CD14-positive monocyte (primary cell): ENCODE data around the gene CDT1. TPM values are rescaled to one million over a fixed set of nuclear protein-coding genes. Genes with fewer than 3 reads are reported as not detected.
A peak's percentile ranks its signal among the peaks of the same experiment; 100 is the strongest.

Experiments used
- DNase-seq, 3 donors: peaks; one replicate each; pipeline ENCODE4 v3.0.0-alpha.2; 2011 to 2022
- H2AFZ ChIP-seq: 2 replicates; pipeline ENCODE4 v1.6.0; 2012; ENCODE audit warnings: mild to moderate bottlenecking, low read depth, low read length, inconsistent platforms; ENCODE audit not compliant: insufficient read depth, poor library complexity, severe bottlenecking
- H3K27ac ChIP-seq, 2 donors: 1 replicate in 1 of 2; 2 replicates in 1 of 2; pipeline ENCODE4 v1.5.1; 2012 to 2013; ENCODE audit warnings: low read length in 2 of 2, control low read depth in 1 of 2, inconsistent platforms in 1 of 2, low read depth in 1 of 2, mild to moderate bottlenecking in 1 of 2
- H3K27me3 ChIP-seq, 2 donors: one replicate each; pipeline versions ENCODE4 v1.6.0 to v1.6.1; 2011 to 2013; ENCODE audit warnings: low read length in 2 of 2; ENCODE audit not compliant: control insufficient read depth in 2 of 2, insufficient read depth in 2 of 2
- H3K36me3 ChIP-seq, 2 donors: replicated peaks in 1 of 2; 1 replicate in 1 of 2; 2 replicates in 1 of 2; pipeline versions ENCODE4 v1.5.1 to v1.6.1; 2012 to 2013; ENCODE audit warnings: low read length in 2 of 2, control low read depth in 1 of 2, inconsistent platforms in 1 of 2, mild to moderate bottlenecking in 1 of 2; ENCODE audit not compliant: insufficient read depth in 2 of 2, control insufficient read depth in 1 of 2
- H3K4me1 ChIP-seq, 2 donors: 1 replicate in 1 of 2; 2 replicates in 1 of 2; pipeline versions ENCODE4 v1.5.1 to v1.6.1; 2012 to 2013; ENCODE audit warnings: low read length in 2 of 2, control low read depth in 1 of 2, inconsistent platforms in 1 of 2, mild to moderate bottlenecking in 1 of 2, moderate library complexity in 1 of 2; ENCODE audit not compliant: insufficient read depth in 2 of 2, control insufficient read depth in 1 of 2
- H3K4me2 ChIP-seq: replicated peaks from 2 replicates; pipeline ENCODE3; 2012; ENCODE audit warnings: low read length, moderate library complexity, mild to moderate bottlenecking; ENCODE audit not compliant: poor library complexity, severe bottlenecking; ENCODE audit errors: extremely low read depth
- H3K4me3 ChIP-seq, 3 experiments: fragments of 200-600 bp in 1 of 3; sonication (generic) in 1 of 3; replicated peaks in 1 of 3; 1 replicate in 2 of 3; 2 replicates in 1 of 3; pipeline ENCODE4 v1.5.1; 2011 to 2013; ENCODE audit warnings: low read length in 3 of 3, mild to moderate bottlenecking in 3 of 3, control low read depth in 2 of 3, low read depth in 2 of 3, inconsistent platforms in 1 of 3, moderate library complexity in 1 of 3
- H3K79me2 ChIP-seq: 2 replicates; pipeline ENCODE4 v1.6.0; 2012; ENCODE audit warnings: mild to moderate bottlenecking, control low read depth, inconsistent platforms, low read length, moderate library complexity; ENCODE audit not compliant: insufficient read depth
- H3K9ac ChIP-seq: 2 replicates; pipeline ENCODE4 v1.6.0; 2017; ENCODE audit warnings: low read length, mild to moderate bottlenecking; ENCODE audit not compliant: insufficient read depth, poor library complexity, severe bottlenecking
- H3K9me3 ChIP-seq, 2 donors: replicated peaks in 1 of 2; 1 replicate in 1 of 2; 2 replicates in 1 of 2; pipeline versions ENCODE4 v1.5.1 to v1.6.1; 2012 to 2013; ENCODE audit warnings: low read length in 2 of 2, control low read depth in 1 of 2; ENCODE audit not compliant: control insufficient read depth in 1 of 2, insufficient read depth in 1 of 2
- H4K20me1 ChIP-seq: 2 replicates; pipeline ENCODE4 v1.6.0; 2012; ENCODE audit warnings: mild to moderate bottlenecking, low read length, control low read depth, moderate library complexity; ENCODE audit not compliant: insufficient read depth
- H3K27ac Mint-ChIP-seq, 7 donors: one replicate each; pipeline ENCODE4 v1.8.0; 2020; ENCODE audit warnings: mild to moderate bottlenecking in 7 of 7, mixed read lengths in 7 of 7, moderate library complexity in 6 of 7, inconsistent platforms in 2 of 7
- H3K27me3 Mint-ChIP-seq, 3 donors: one replicate each; pipeline ENCODE4 v1.8.0; 2021 to 2022; ENCODE audit warnings: low read depth in 3 of 3, mild to moderate bottlenecking in 3 of 3, mixed read lengths in 3 of 3, moderate library complexity in 3 of 3, inconsistent platforms in 1 of 3
- H3K36me3 Mint-ChIP-seq, 2 donors: one replicate each; pipeline ENCODE4 v1.8.0; 2020; ENCODE audit warnings: mixed read lengths in 2 of 2, inconsistent platforms in 1 of 2, mild to moderate bottlenecking in 1 of 2
- H3K4me1 Mint-ChIP-seq: one replicate; pipeline ENCODE4 v1.8.0; 2020; ENCODE audit warnings: mild to moderate bottlenecking, mixed read lengths
- H3K4me3 Mint-ChIP-seq, 2 donors: one replicate each; pipeline ENCODE4 v1.8.0; 2020; ENCODE audit warnings: mild to moderate bottlenecking in 2 of 2, mixed read lengths in 2 of 2, moderate library complexity in 1 of 2
- H3K9me3 Mint-ChIP-seq, 7 donors: one replicate each; pipeline ENCODE4 v1.8.0; 2020 to 2022; ENCODE audit warnings: mixed read lengths in 7 of 7, mild to moderate bottlenecking in 6 of 7, moderate library complexity in 6 of 7, inconsistent platforms in 2 of 7
- CTCF ChIP-seq: fragments of 200-600 bp; IDR thresholded peaks from one replicate; pipeline ENCODE4 v1.8.0; 2022; ENCODE audit warnings: antibody characterized with exemption, mild to moderate bottlenecking
- WGBS: methylation state at CpG from one replicate; pipeline ENCODE4 v1.1.5; 2013; ENCODE audit warnings: missing lambda C conversion rate; ENCODE audit not compliant: insufficient coverage; 5-methylcytosine and 5-hydroxymethylcytosine counted together
- intact Hi-C, 2 donors: fragments of 100-400 bp; cut with micrococcal nuclease; formaldehyde crosslinking; loops; one replicate each; pipeline versions ENCODE4 v1.15.0 to v1.15.1; 2023
- polyA plus RNA-seq, 3 donors: library from polyadenylated mRNA; depleted of rRNA in 1 of 3; unstranded in 2 of 3; stranded (reverse) in 1 of 3; fragments of 300-500 nt in 2 of 3; fragments of >200 nt in 1 of 3; fragmentation: Illumina TruSeq in 2 of 3; gene quantifications; 1 replicate in 2 of 3; 2 replicates in 1 of 3; pipeline ENCODE4 v1.2.3, GENCODE V29; 2012 to 2021

The CDT1 gene
- polyA plus RNA-seq, 3 donors, result 0.07 to 0.24 (median 0.16) TPM

DNA sequence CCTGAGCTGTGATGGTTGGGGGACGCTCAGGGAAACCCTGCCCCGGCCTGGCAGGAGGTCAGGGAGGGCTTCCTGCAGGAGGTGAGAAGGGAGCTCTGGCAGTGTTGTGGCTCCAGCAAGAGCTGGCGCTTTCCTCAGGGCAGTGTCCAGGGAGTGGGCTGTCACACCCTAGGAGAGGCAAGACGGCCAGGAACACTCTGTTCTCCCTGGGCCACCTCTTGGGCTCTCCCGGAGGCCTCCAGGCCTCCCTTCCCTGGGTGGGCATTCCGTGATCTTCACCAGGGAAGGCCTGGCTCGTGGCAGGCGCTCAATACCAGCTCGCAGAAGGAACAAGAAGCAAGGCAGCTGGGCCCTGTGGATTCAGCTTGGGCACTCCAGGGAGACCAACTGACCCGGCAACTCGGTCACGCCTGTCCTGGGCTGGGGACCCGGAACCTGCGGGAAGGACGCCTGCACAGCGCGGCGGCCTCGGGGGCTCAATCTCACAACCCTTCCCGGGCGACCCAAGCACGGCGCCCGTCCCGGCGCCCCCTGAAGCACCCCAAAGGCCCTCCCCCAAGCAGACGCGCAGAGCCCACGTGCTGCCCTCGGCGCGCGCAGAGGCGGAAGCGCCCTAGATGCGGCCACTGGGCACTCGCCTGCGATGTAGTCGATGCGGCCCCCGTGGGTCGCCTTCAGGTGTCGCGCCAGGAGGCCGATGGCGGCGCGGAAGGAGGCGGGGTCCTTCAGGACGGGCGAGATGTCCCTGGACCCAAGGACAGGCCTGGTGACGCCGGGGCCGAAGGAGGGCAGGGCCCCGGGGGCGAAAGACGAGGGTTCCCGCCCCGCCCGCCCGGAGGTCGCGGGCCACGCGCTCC is 7.6 kb downstream of the CDT1 start:
- Histone ChIP-seq H3K27ac (peak overlapping the region; percentile 71 to 93), H3K27me3 (no peaks in the 10 kb centered on the region), H3K4me2 (peak overlapping the region; percentile 99), H3K79me2 (peaks cover 53% of the 10 kb centered on the region), H4K20me1 (peaks cover 55% of the 10 kb centered on the region), H2AFZ (peak overlapping the region; percentile 80), H3K36me3 (peaks cover 14 to 25% of the 10 kb centered on the region in 2 donors), H3K4me1 (peaks cover 35 to 42% of the 10 kb centered on the region in 2 donors), H3K4me3 (peak overlapping the region; percentile 40 to 83 (median 58)), H3K9ac (peak overlapping the region; percentile 84), H3K9me3 (no peaks in the 10 kb centered on the region)
- WGBS, result under 1% methylated on average over 65 of the region's 65 CpGs
- H3K27me3 Mint-ChIP-seq, result peaks cover 0 to 2% (median 0%) of the 10 kb centered on the region in 3 donors
- no peaks in the 10 kb centered on the region for H3K9me3 Mint-ChIP-seq
- peak overlapping the region; percentile 73 to 91 (median 88) for H3K27ac Mint-ChIP-seq
- H3K4me3 Mint-ChIP-seq, result peak overlapping the region; percentile 78 to 90
- peak; percentile 43 to 56 (median 51) for DNase-seq
- peaks cover 28% of the 10 kb centered on the region for H3K4me1 Mint-ChIP-seq
- no peak for TF ChIP-seq CTCF
- peaks cover 19 to 29% of the 10 kb centered on the region in 2 donors for H3K36me3 Mint-ChIP-seq
- intact Hi-C loops, result loop anchor here in 1 of 2 donors (10.0 kb wide), 1 partner anchor 404 kb away; the partner anchor contains the start of gene ZNF778

- no peak for TF ChIP-seq CTCF
- WGBS, result under 1% methylated on average over 80 of the region's 84 CpGs
- no peaks in the 10 kb centered on the region for H3K27me3 ChIP-seq
These were observed 8.4 kb downstream of the CDT1 start, which contains the start of gene APRT for GRCh38 chr16:88811769-88812512. APRT (minus strand) TSS chr16:88811928; CDS start chr16:88811899, 29 bp downstream.

More at GRCh38 chr16:88811769-88812512, 8.4 kb downstream of the CDT1 start, which contains the start of gene APRT:
- H3K27me3 Mint-ChIP-seq, result peaks cover 0 to 2% (median 0%) of the 10 kb centered on the region in 3 donors
- intact Hi-C loops, result loop anchor here (1.0 to 10.0 kb wide), 3 partner anchors 9 to 403 kb away; partner anchors contain the start of genes CDT1 (in 1 of the 2), GALNS (in 1 of the 2), TRAPPC2L (in 1 of the 2) and ZNF778 (in 1 of the 2)
- Histone ChIP-seq H3K9me3 (no peaks in the 10 kb centered on the region), H3K4me3 (peak within 1 kb of the TSS; percentile 48 to 83 (median 58)), H2AFZ (peak within 1 kb of the TSS; percentile 80), H3K79me2 (peaks cover 45% of the 10 kb centered on the region), H3K4me1 (peaks cover 35 to 42% of the 10 kb centered on the region in 2 donors), H3K36me3 (peaks cover 14 to 25% of the 10 kb centered on the region in 2 donors), H3K4me2 (peak within 1 kb of the TSS; percentile 99), H4K20me1 (peaks cover 54% of the 10 kb centered on the region), H3K27ac (peak within 1 kb of the TSS; percentile 71 to 93), H3K9ac (peak within 1 kb of the TSS; percentile 84)
- peak within 1 kb of the TSS; percentile 82 to 91 for H3K4me3 Mint-ChIP-seq
- H3K27ac Mint-ChIP-seq, result peak within 1 kb of the TSS; percentile 73 to 92 (median 91)
- H3K36me3 Mint-ChIP-seq, result peaks cover 19 to 29% of the 10 kb centered on the region in 2 donors
- peak; percentile 85 to 90 (median 89) for DNase-seq
- no peaks in the 10 kb centered on the region for H3K9me3 Mint-ChIP-seq
- H3K4me1 Mint-ChIP-seq, result peaks cover 28% of the 10 kb centered on the region
